Neural cell (in vitro differentiated cells): ENCODE results near the gene ZNF678.

Source experiments
- EP300 ChIP-seq: fragments of 450-650 bp; conservative IDR thresholded peaks from 2 replicates; pipeline ENCODE4 v1.6.1; 2014; ENCODE audit warnings: antibody characterized with exemption, mild to moderate bottlenecking, moderate library complexity; ENCODE audit not compliant: poor library complexity, severe bottlenecking
- POLR2AphosphoS5 ChIP-seq: IDR thresholded peaks from 2 replicates; pipeline ENCODE4 v1.6.1; 2012
- SMC3 ChIP-seq: fragments of 450-650 bp; conservative IDR thresholded peaks from 2 replicates; pipeline ENCODE4 v1.6.1; 2014; ENCODE audit warnings: antibody characterized with exemption, mild to moderate bottlenecking, moderate library complexity; ENCODE audit not compliant: poor library complexity
- TF ChIP-seq, protein P1 (sequence below): fragments of 450-650 bp; IDR thresholded peaks from 2 replicates; pipeline ENCODE4 v1.5.1; 2014; ENCODE audit warnings: antibody characterized with exemption, mild to moderate bottlenecking, moderate library complexity; ENCODE audit not compliant: poor library complexity, severe bottlenecking

DNA sequence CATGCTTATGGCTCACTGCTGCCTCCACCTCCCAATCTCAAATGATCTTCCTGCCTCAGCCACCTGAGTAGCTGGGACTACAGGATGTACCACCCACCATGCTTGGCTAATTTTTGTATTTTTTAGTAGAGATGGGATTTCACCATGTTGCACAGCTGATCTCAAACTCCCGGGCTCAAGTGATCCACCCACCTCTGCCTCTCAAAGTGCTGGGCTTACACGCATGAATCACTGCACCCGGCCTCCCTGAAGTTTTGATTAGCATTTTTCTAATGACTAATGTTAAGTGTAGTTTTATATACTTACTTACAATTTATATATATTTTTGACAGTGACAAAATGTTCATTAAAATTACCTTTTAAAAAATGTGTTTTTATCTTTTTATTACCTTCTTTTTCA, 41.1 kb downstream of the ZNF678 start:
- TF ChIP-seq, protein P1, sequence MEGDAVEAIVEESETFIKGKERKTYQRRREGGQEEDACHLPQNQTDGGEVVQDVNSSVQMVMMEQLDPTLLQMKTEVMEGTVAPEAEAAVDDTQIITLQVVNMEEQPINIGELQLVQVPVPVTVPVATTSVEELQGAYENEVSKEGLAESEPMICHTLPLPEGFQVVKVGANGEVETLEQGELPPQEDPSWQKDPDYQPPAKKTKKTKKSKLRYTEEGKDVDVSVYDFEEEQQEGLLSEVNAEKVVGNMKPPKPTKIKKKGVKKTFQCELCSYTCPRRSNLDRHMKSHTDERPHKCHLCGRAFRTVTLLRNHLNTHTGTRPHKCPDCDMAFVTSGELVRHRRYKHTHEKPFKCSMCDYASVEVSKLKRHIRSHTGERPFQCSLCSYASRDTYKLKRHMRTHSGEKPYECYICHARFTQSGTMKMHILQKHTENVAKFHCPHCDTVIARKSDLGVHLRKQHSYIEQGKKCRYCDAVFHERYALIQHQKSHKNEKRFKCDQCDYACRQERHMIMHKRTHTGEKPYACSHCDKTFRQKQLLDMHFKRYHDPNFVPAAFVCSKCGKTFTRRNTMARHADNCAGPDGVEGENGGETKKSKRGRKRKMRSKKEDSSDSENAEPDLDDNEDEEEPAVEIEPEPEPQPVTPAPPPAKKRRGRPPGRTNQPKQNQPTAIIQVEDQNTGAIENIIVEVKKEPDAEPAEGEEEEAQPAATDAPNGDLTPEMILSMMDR: no peak
- no peak for TF ChIP-seq POLR2AphosphoS5
- no peak for TF ChIP-seq EP300
- no peak for TF ChIP-seq SMC3
